GM18498 (cell line): ENCODE data around the gene CTU2.

ENCODE experiments used
- ATAC-seq: cut with Tn5 transposase; IDR thresholded peaks from one replicate; pipeline ENCODE4 v1.9.1; 2021; ENCODE audit warnings: mild to moderate bottlenecking, moderate library complexity; ENCODE audit not compliant: unreplicated experiment

The CTU2 gene

DNA sequence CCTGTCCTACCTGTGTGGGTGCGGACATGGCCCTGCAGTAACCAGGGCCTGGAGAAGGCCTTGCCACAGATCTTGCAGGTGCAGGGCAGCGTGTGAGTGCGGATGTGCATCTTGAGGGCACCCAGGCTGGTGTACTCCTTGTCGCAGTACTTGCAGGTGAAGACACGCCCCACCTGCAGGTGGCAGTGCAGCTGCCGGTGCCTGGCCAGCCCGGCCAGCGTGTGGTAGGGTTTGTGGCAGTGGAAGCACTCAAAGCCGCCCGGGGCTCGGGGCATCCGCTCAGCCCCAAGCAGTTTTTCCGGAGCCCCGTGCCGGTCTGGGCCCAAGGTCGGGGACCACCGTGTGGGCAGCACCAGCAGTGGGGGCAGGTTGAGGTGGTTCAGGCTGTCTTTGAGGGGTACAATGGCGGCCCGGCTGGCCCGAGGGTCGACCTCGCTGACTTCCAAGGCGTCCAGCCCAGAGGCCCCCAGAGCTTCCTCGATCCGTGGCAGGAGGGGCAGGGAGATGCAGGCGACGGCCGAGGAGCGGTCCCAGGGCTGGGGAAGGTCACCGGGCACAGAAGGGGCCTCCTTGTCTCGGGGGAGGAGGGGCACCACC lies 25.1 kb upstream of the CTU2 start:
- no peak for ATAC-seq

DNA sequence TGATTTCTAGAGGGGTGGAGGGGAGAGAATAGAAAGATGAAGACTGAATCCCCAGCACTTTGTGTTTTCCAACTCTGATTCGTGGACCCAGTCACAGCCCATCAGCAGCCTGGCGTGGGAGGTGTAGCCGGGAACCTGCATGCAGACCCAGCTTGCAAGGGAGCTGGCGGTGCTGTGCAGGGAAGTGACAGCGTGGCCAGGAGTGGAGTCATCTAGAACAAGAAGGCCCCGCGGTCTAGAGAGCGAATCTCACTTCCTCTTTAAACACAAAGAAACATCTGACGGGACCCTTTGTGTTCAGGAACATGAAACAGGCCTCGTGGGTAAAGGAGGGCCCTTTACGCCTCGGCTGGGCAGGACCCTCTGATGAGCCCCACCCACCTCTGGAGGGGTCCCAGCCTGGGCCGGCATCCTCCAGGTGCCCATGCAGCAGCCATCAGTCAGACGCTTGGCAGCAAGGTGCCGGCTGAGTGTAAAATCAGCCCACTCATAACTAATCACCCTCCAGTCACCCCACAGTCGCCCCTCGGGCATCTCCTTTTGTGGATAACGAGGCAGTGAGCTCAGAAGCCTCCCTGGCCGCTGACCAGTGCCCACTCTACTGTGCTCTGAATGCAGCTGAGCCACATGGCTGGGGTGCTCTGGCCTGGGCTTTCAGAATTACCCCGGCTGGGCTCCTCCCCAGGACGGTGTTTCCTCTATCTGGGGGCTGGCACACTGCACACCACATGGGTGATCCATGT lies 24.4 kb upstream of the CTU2 start:
- peak; percentile 66 for ATAC-seq

DNA sequence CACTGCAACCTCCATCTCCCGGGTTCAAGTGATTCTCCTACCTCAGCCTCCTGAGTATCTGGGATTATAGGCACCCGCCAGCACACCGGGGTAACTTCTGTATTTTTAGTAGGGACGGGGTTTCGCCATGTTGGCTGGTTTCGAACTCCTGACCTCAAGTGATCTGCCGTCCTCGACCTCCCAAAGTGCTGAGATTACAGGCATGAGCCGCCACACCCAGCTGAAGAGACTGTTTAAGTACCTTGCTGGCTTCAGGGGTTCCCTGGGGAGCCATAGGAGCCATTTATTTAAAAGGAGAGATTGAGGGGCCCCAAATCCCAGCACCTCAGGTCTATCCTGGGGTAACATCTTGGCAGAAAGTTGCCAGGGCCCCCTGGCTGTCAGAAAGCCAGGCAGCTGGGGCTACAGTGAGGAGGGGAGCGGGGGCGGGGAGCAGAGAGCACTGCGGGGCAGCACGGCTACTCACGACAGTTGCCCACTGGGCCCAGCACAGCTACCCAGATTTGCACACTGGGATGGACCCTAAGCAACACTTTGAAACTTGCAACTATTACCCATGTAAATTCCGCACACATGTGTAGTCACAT lies 21.6 kb upstream of the CTU2 start:
- ATAC-seq: no peak

- no peak for ATAC-seq
Observed at GRCh38 chr16:88685156-88686061, 20.9 kb upstream of the CTU2 start.

DNA sequence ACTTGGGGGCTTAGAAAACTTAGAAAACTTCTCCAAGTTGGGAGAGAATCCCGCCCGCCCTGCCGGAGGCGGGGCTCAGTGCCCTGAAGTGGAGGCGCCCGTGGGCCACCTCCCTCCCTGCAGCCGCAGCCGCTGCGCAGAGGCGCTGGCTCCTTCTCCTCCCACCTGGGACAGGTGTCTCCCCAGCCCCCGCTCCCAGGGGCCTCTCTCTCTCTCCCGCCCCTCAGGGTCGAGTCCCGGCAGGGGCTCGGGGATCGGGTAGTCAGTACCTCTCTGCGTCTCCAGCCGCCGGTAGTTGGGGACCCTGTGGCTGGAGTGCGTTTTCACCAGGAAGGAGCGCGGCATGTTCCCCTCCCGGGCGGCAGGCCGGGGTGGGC lies 20.3 kb upstream of the CTU2 start:
- ATAC-seq: peak; percentile 11

- ATAC-seq: peak; percentile 78
Observed at GRCh38 chr16:88686439-88687253, 19.7 kb upstream of the CTU2 start, which contains the start of gene SNAI3. SNAI3 (minus strand) TSS chr16:88686507; CDS start chr16:88686406, 101 bp downstream.

GRCh38 chr16:88687254-88687576 lies 19.1 kb upstream of the CTU2 start:
- ATAC-seq: no peak

GRCh38 chr16:88687676-88688012 lies 18.7 kb upstream of the CTU2 start:
- no peak for ATAC-seq

- ATAC-seq: no peak
Observed at GRCh38 chr16:88688013-88688778, 18.1 kb upstream of the CTU2 start.

DNA sequence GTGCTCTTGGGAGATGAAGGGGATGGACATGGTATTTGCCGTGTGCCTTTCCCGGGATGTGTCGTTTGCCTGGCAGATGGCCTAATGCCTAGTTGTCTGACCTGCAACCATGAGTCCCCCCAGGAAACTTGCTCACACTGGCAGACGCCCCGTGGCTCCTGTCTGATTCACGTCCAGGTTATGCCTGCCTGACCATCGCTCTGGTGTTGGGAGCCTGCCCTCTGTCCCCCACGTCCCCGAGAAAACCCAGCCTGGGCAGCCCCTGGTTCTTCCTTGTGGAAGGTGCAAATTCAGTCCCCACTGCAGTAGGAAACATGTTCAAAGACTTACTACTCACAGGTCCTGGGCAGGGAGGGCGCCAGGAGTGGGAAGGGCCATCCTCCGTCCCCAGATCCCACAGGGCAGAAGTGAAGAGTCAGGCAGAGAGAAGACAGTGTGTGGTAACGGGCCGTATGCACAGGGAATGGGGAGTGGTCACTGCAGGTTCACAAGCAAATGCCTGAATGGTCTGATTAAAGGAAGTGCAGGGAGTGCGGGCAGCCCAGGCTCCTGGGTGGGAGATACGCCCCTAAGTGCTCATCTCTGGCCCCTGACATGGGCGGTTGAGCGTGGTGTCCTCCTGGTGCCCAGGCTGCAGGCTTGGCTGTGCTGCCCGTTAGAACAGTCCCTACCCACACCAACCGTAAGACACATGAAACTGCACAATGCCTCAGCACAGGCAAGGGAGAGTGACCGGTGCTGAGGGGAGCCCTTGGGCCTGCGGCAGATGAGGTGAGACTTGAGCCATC lies 15.8 kb upstream of the CTU2 start:
- ATAC-seq: no peak

- no peak for ATAC-seq
Observed at GRCh38 chr16:88691129-88691813, 15.0 kb upstream of the CTU2 start.

- no peak for ATAC-seq
Observed at GRCh38 chr16:88691924-88692560, 14.3 kb upstream of the CTU2 start.

DNA sequence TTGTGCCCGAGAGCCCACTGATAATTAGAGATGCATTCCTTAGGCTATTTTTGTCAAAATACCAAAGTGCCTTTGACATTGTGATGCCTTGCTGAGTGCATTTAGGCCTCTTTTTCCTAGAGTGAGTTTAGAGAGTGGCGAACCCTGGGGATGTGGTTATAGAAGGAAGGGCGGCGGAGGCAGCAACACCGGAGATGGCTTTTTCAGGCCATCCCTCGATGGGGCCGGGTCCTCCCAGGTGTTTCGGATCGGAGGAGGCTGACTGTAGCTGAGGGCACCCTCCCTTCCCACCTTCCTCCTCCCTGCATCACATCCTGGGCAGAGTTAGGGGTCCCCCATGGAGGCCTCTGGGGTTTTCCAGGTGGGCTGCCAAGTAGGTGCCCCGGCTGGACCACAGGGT lies 13.4 kb upstream of the CTU2 start:
- no peak for ATAC-seq

GRCh38 chr16:88693420-88694177 lies 12.7 kb upstream of the CTU2 start:
- ATAC-seq: no peak

DNA sequence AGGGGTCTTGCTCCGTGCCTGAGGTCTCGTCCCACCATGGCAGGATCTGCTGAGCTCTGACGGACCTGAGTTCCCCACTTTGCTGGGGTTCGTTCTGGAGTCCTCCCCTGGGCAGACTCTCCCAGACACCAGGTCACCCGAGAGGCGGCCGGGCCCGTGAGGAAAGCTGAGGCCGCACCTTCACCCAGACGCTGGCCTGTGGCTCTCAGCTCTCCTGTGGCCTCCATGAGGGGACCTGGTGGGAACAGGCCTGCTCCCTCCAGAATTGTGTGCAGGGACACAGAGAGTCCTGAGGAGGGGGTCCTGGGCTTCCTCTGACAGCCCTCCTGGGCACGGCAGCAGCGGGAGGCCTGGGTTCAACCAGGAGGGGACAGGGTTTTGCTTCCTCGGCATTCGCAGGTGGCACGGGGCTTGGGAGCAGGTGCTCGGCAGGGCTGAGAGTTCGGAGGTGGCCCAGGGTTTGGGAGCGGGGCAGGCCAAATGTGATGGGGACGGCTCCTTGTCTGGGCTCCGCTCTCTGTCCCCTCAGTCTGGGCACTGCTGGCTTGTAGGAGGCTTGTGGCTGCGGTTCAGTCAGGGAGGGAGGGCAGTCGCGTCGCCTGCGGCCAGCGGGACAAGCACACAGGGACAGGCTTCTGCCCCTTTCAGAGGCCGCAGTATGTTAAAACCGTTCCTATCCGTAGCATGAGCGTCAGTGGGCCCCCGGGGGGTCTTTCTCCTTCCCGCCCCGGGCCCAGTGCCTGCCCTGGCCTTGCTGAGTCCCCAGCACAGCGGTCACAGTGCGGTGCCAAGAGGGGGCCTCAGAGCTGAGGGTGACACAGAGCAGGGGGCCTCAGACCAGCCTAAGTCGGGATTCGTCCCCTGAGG lies 11.8 kb upstream of the CTU2 start:
- no peak for ATAC-seq

DNA sequence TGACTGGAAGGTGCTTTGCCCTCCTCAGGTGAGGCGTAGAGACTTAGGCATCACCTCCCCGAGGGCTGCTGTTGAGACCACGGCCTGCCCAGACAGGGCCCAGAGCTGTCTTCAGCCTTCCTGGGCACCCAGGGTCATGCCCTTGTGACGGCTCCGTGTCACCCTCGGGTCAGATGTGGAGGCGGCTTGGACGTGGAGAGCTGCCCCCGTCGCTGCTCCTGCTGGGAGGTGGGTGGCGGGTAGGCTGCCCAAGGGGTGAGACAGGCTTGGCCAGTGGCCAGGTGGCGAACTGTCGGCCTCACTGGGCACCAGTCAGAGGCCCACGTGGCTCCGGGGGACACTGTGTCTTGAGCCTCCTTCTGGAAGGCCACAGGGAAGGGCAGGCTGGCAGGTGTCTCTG lies 11.1 kb upstream of the CTU2 start:
- ATAC-seq: no peak
